Testis (tissue), 3 donors: ENCODE data around the gene EFNA2. TPM values are rescaled to one million over a fixed set of nuclear protein-coding genes. Genes with fewer than 3 reads are reported as not detected.

ENCODE experiments used
- DNase-seq: peaks from one replicate; pipeline ENCODE4 v3.0.0-alpha.2; 2019
- H3K27ac ChIP-seq, 2 donors: fragments of 200-600 bp; sonication (generic); one replicate each; pipeline ENCODE4 v1.5.1; 2019
- H3K27me3 ChIP-seq: fragments of 200-600 bp; sonication (generic); one replicate; pipeline ENCODE4 v1.5.1; 2019
- H3K36me3 ChIP-seq: fragments of 200-600 bp; sonication (generic); one replicate; pipeline ENCODE4 v1.5.1; 2017; ENCODE audit warnings: low read depth; ENCODE audit errors: missing control alignments
- H3K4me1 ChIP-seq: fragments of 200-600 bp; sonication (generic); one replicate; pipeline ENCODE4 v1.5.1; 2019
- H3K4me3 ChIP-seq, 2 donors: fragments of 200-600 bp; sonication (generic); one replicate each; pipeline ENCODE4 v1.5.1; 2017 to 2019
- H3K9me3 ChIP-seq: fragments of 200-600 bp; sonication (generic); one replicate; pipeline ENCODE4 v1.5.1; 2017
- POLR2A ChIP-seq: fragments of 450-650 bp; IDR thresholded peaks from one replicate; pipeline ENCODE4 v1.6.1; 2017; ENCODE audit warnings: antibody characterized with exemption, mild to moderate bottlenecking, moderate library complexity
- WGBS, 2 donors: methylation state at CpG; one replicate each; pipeline ENCODE4 v1.1.5; 2018; 5-methylcytosine and 5-hydroxymethylcytosine counted together
- intact Hi-C: fragments of 100-400 bp; cut with DNase I; formaldehyde crosslinking; loops from one replicate; pipeline ENCODE4 v1.15.1; 2023; ENCODE audit warnings: low total_unique reads
- polyA plus RNA-seq: library from polyadenylated mRNA; stranded (reverse); fragments of 350-450 nt; fragmentation: Illumina TruSeq; extraction: RNeasy Lipid Tissue Mini Kit (QIAGEN cat#74804); gene quantifications from one replicate; pipeline ENCODE4 v1.2.3, GENCODE V29; 2014; ENCODE audit warnings: low read depth, low replicate concordance; ENCODE audit not compliant: insufficient read depth
- total RNA-seq, 2 donors: library from RNA; depleted of rRNA; stranded (reverse); fragments of >200 nt; gene quantifications; one replicate each; pipeline ENCODE4 v1.2.3, GENCODE V29; 2016
- TF ChIP-seq, protein P1 (sequence below), 3 experiments: fragments of 450-650 bp in 2 of 3; fragments of 200-600 bp in 1 of 3; sonication (generic) in 1 of 3; IDR thresholded peaks; one replicate each; pipeline ENCODE4 v1.5.1; 2016 to 2019; ENCODE audit warnings: antibody characterized with exemption in 3 of 3, mild to moderate bottlenecking in 2 of 3, moderate library complexity in 1 of 3

EFNA2 gene
- total and polyA plus RNA-seq, 3 donors from 2014 or later = 0.61 to 2.9 (median 1.5) TPM

GRCh38 chr19:1296575-1297271, 11.1 kb downstream of the EFNA2 start:
- TF ChIP-seq, protein P1, sequence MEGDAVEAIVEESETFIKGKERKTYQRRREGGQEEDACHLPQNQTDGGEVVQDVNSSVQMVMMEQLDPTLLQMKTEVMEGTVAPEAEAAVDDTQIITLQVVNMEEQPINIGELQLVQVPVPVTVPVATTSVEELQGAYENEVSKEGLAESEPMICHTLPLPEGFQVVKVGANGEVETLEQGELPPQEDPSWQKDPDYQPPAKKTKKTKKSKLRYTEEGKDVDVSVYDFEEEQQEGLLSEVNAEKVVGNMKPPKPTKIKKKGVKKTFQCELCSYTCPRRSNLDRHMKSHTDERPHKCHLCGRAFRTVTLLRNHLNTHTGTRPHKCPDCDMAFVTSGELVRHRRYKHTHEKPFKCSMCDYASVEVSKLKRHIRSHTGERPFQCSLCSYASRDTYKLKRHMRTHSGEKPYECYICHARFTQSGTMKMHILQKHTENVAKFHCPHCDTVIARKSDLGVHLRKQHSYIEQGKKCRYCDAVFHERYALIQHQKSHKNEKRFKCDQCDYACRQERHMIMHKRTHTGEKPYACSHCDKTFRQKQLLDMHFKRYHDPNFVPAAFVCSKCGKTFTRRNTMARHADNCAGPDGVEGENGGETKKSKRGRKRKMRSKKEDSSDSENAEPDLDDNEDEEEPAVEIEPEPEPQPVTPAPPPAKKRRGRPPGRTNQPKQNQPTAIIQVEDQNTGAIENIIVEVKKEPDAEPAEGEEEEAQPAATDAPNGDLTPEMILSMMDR (IDR thresholded peaks at IDR 0.05) = no peak
- TF ChIP-seq POLR2A = no peak
- Histone ChIP-seq H3K27ac (no peak overlapping the region), H3K4me1 (peaks cover 4% of the 10 kb centered on the region), H3K9me3 (no peaks in the 10 kb centered on the region), H3K27me3 (no peaks in the 10 kb centered on the region), H3K36me3 (no peaks in the 10 kb centered on the region), H3K4me3 (no peak overlapping the region)
- 81 to 82% methylated on average over 19 to 24 of the region's 24 CpGs for WGBS, 2 donors
- intact Hi-C loops = no loop called here
- no peak for DNase-seq

- no peak overlapping the region for H3K4me3 ChIP-seq
- intact Hi-C loops = no loop called here
- H3K4me1 ChIP-seq = peaks cover 4% of the 10 kb centered on the region
- WGBS, 2 donors = 90 to 92% methylated on average over 7 to 8 of the region's 8 CpGs
- no peak overlapping the region for H3K27ac ChIP-seq
- no peaks in the 10 kb centered on the region for H3K27me3 ChIP-seq
- no peak for DNase-seq
- H3K36me3 ChIP-seq = no peaks in the 10 kb centered on the region
- no peak for TF ChIP-seq POLR2A
- TF ChIP-seq, protein P1 (IDR thresholded peaks at IDR 0.05) = no peak
- H3K9me3 ChIP-seq = no peaks in the 10 kb centered on the region
Measured at GRCh38 chr19:1298235-1298634, 12.6 kb downstream of the EFNA2 start.

GRCh38 chr19:1299801-1300200, 14.1 kb downstream of the EFNA2 start:
- peak overlapping the region; percentile 24 to 31 for H3K4me3 ChIP-seq
- TF ChIP-seq, protein P1 (IDR thresholded peaks at IDR 0.05) = no peak
- no peak for TF ChIP-seq POLR2A
- H3K4me1 ChIP-seq = peaks cover 4% of the 10 kb centered on the region
- H3K27me3 ChIP-seq = no peaks in the 10 kb centered on the region
- no peaks in the 10 kb centered on the region for H3K36me3 ChIP-seq
- no peak for DNase-seq
- H3K9me3 ChIP-seq = no peaks in the 10 kb centered on the region
- WGBS, 2 donors = 57 to 64% methylated on average over 16 to 34 of the region's 34 CpGs
- H3K27ac ChIP-seq = no peak overlapping the region
- intact Hi-C loops = no loop called here

- H3K4me3 ChIP-seq = peak overlapping the region in 1 of 2 donors; percentile 12
- H3K27ac ChIP-seq = no peak overlapping the region
- H3K4me1 ChIP-seq = no peaks in the 10 kb centered on the region
- H3K9me3 ChIP-seq = no peaks in the 10 kb centered on the region
- intact Hi-C loops = no loop called here
- no peaks in the 10 kb centered on the region for H3K36me3 ChIP-seq
- no peak for TF ChIP-seq POLR2A
- TF ChIP-seq, protein P1 (IDR thresholded peaks at IDR 0.05) = no peak
- no peaks in the 10 kb centered on the region for H3K27me3 ChIP-seq
- no peak for DNase-seq
- WGBS, 2 donors = 59 to 74% methylated on average over 35 of the region's 35 CpGs
Measured at GRCh38 chr19:1300744-1301490, 15.2 kb downstream of the EFNA2 start.
